ENCODE data around the gene INTS1.

DNA sequence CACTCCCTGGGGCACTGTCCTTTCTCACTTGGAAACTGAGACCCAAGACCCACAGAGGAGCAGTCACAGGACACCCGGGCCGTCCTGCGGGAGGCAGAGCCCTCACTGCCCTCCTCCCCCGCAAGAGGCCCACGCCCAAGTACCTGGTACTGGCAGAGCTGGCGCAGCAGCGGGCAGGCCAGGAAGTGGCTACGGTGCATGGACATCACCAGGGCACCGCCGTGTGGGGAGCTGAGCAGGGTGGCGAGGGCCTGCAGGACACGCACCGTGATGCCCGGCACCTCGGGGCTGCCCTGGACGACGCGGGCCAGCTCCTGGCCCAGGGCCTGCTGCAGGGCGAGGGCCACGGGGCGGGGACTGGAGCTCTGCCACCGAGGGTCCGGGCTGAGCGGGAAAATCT lies 24.9 kb downstream of the INTS1 start:
- no peak for TF ChIP-seq EZH2 (IDR thresholded peaks at IDR 0.05; ENCODE audit: borderline replicate concordance, low read length)
- TF ChIP-seq, protein P1, sequence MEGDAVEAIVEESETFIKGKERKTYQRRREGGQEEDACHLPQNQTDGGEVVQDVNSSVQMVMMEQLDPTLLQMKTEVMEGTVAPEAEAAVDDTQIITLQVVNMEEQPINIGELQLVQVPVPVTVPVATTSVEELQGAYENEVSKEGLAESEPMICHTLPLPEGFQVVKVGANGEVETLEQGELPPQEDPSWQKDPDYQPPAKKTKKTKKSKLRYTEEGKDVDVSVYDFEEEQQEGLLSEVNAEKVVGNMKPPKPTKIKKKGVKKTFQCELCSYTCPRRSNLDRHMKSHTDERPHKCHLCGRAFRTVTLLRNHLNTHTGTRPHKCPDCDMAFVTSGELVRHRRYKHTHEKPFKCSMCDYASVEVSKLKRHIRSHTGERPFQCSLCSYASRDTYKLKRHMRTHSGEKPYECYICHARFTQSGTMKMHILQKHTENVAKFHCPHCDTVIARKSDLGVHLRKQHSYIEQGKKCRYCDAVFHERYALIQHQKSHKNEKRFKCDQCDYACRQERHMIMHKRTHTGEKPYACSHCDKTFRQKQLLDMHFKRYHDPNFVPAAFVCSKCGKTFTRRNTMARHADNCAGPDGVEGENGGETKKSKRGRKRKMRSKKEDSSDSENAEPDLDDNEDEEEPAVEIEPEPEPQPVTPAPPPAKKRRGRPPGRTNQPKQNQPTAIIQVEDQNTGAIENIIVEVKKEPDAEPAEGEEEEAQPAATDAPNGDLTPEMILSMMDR (conservative IDR thresholded peaks at IDR 0.05 in 1 of 2, IDR thresholded peaks at IDR 0.05 in 1 of 2; ENCODE audit: extremely low read depth in 1 of 2, insufficient read depth in 1 of 2, low read depth in 1 of 2, low read length in 2 of 2), result no peak
